ENCODE measurements around the gene GRIA4. TPM values are rescaled to one million over a fixed set of nuclear protein-coding genes. Genes with fewer than 3 reads are reported as not detected.

Gene GRIA4
- polyA plus RNA-seq, 1 experiment: not detected

DNA sequence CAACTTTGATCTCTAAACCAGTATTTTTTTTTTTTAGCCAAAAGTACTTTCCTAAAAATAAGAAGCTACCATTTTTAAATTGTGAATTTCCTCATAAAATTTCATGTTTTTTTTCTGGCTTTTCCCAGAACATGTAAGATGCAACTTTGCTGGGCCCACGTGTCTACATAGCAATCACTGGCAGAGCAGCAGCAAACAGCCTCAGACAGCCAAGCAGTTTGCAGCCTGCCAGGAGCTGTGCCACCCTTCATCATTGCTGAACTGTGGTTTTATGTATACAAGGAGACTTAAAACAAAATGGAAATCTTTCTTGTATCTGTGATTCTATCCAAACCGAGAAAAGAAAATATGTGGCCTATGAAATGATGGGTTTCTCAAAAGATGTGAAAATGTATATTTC, 110.2 kb downstream of the GRIA4 start:
- CTCF ChIA-PET: no interaction called here
- Histone ChIP-seq H3K27me3 (ENCODE audit: control insufficient read depth, insufficient read depth, low read length) (no peaks in the 10 kb centered on the region), H3K36me3 (ENCODE audit: control insufficient read depth, insufficient read depth, low read length) (no peaks in the 10 kb centered on the region), H3K4me3 (ENCODE audit: low read depth, low read length) (no peak overlapping the region)
- POLR2A ChIA-PET: no interaction called here
- no peak for DNase-seq (ENCODE audit: low read depth)
- TF ChIP-seq, protein P1, sequence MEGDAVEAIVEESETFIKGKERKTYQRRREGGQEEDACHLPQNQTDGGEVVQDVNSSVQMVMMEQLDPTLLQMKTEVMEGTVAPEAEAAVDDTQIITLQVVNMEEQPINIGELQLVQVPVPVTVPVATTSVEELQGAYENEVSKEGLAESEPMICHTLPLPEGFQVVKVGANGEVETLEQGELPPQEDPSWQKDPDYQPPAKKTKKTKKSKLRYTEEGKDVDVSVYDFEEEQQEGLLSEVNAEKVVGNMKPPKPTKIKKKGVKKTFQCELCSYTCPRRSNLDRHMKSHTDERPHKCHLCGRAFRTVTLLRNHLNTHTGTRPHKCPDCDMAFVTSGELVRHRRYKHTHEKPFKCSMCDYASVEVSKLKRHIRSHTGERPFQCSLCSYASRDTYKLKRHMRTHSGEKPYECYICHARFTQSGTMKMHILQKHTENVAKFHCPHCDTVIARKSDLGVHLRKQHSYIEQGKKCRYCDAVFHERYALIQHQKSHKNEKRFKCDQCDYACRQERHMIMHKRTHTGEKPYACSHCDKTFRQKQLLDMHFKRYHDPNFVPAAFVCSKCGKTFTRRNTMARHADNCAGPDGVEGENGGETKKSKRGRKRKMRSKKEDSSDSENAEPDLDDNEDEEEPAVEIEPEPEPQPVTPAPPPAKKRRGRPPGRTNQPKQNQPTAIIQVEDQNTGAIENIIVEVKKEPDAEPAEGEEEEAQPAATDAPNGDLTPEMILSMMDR (IDR thresholded peaks at IDR 0.05; ENCODE audit: insufficient read depth, low read depth, low read length): no peak

DNA sequence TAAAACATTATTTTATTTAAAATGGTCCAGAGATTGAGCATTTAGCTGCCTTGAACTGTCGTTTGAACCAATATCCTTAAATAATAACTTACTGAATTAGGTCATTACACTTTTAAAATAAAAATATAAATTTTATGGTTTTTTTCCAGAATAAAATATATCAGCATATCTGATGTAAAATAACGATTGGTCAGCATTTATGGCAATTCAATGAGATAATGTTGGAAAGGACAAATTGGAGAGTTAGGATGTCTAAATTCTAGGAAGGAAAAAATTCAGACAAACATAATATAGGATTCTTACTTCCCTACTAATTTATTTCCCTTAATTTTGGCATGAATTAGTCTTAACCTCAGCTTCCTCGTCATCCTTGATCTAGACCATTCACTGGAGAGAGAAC, 113.4 kb downstream of the GRIA4 start:
- POLR2A ChIA-PET: no interaction called here

DNA sequence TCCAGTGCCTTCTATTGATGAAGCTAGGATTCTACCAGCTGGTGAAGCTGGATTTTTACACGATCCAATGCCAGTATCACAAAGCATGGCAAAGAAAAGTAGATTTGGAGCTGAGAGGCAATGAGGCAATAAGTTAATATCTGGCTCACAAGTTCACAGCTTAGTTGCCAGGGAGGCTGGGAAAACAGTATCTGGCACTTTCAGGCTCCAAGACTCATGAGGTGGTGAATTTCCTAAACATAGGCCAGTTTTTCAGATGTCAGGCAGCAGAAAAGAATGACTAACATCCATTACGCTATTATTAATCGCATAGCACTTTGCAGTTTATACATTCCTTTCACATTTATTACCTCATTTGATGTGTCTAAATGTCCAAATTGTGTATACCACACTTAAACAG, 122.7 kb downstream of the GRIA4 start:
- ChIA-PET POLR2A (no interaction called here), CTCF (interaction anchor here (0.6 kb wide), 1 partner anchor 138 kb away, joined by 4 read pairs; no protein-coding TSS in a partner anchor)
- Histone ChIP-seq H3K27me3 (ENCODE audit: control insufficient read depth, insufficient read depth, low read length) (no peaks in the 10 kb centered on the region), H3K4me3 (ENCODE audit: low read depth, low read length) (no peak overlapping the region), H3K36me3 (ENCODE audit: control insufficient read depth, insufficient read depth, low read length) (no peaks in the 10 kb centered on the region)
- TF ChIP-seq, protein P1 (IDR thresholded peaks at IDR 0.05; ENCODE audit: insufficient read depth, low read depth, low read length): no peak
- no peak for DNase-seq (ENCODE audit: low read depth)

More for the DNA sequence above, 113.4 kb downstream of the GRIA4 start:
- TF ChIP-seq, protein P1 (IDR thresholded peaks at IDR 0.05; ENCODE audit: insufficient read depth, low read depth, low read length): no peak
- Histone ChIP-seq H3K4me3 (ENCODE audit: low read depth, low read length) (no peak overlapping the region), H3K36me3 (ENCODE audit: control insufficient read depth, insufficient read depth, low read length) (no peaks in the 10 kb centered on the region), H3K27me3 (ENCODE audit: control insufficient read depth, insufficient read depth, low read length) (no peaks in the 10 kb centered on the region)
- no peak for DNase-seq (ENCODE audit: low read depth)
- CTCF ChIA-PET: no interaction called here

DNA sequence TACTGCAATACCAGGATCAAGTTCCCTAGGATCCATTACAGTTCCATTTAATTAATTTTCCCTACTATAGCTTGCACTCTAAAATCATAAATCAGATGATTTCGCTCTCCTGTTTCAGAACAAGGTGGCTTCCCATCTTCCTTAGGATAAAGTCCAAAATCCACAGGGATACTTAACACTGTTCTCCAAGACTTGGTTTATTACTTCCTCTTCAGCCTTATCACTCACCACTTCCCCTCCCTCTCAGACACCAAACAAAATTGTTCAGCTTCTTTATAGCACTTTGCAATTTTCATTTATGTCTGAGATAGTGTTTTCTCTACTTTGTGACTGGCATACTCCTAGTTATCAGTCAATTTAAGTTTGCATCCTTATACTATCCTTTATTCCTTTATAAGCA, 124.6 kb downstream of the GRIA4 start:
- Histone ChIP-seq H3K27me3 (ENCODE audit: control insufficient read depth, insufficient read depth, low read length) (no peaks in the 10 kb centered on the region), H3K36me3 (ENCODE audit: control insufficient read depth, insufficient read depth, low read length) (no peaks in the 10 kb centered on the region), H3K4me3 (ENCODE audit: low read depth, low read length) (no peak overlapping the region)
- DNase-seq (ENCODE audit: low read depth): no peak
- POLR2A ChIA-PET: no interaction called here
- CTCF ChIA-PET: no interaction called here
- TF ChIP-seq, protein P1 (IDR thresholded peaks at IDR 0.05; ENCODE audit: insufficient read depth, low read depth, low read length): no peak

DNA sequence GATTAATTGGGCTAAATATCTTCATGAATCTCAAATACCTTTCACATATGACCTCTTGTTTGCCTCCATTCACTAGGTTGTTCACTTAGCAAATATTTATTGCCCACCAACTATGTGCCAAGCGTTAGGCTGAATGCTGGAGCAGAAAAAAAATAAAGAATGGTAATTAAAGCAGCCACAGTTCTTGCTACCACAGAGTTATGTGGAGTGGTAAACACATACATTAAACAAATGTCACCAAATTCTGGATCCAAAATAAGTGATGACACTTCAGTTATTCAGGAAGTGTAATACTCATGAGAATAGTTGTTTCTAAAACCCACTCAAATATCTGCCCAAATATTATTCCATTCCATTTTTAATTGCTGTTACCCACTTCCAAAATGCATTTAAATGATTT, 128.4 kb downstream of the GRIA4 start:
- TF ChIP-seq, protein P1 (IDR thresholded peaks at IDR 0.05; ENCODE audit: insufficient read depth, low read depth, low read length): no peak
- DNase-seq (ENCODE audit: low read depth): no peak
- ChIA-PET CTCF (no interaction called here), POLR2A (no interaction called here)
- Histone ChIP-seq H3K27me3 (ENCODE audit: control insufficient read depth, insufficient read depth, low read length) (no peaks in the 10 kb centered on the region), H3K4me3 (ENCODE audit: low read depth, low read length) (no peak overlapping the region), H3K36me3 (ENCODE audit: control insufficient read depth, insufficient read depth, low read length) (no peaks in the 10 kb centered on the region)
